ENCODE measurements around the gene COL4A4. TPM values are rescaled to one million over a fixed set of nuclear protein-coding genes. Genes with fewer than 3 reads are reported as not detected.
"Not testable (repeated sequence)": the region's sequence is repeated elsewhere in the genome, so short reads cannot be mapped to it uniquely, and the experiment has no call there.

The COL4A4 gene
- total RNA-seq, 4 donors from 2014 or later = 3.6 to 9.6 (median 6.1) TPM

DNA sequence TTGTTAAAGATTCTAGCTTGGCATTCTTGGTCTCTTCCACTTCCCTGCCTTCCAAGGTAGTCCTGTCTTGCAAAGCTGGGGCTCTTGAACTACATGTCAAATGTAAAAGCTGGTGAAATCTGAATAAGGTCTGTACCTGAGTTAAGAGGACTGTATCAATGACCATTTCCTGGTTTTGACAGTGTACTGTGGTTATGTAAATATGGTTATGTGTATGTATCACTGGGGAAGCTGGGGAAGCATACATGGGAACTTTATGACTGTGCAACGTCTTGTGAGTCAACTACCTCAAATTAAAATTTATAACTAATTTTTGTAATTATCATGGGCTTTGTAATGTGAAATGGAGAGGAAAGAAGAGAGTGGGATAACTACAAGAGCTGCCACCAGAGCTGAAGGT, 81.7 kb downstream of the COL4A4 start:
- Histone ChIP-seq H3K27ac (replicated peaks in 1 of 4) (no peak overlapping the region), H3K4me1 (no peaks in the 10 kb centered on the region), H3K4me3 (no peak overlapping the region), H3K27me3 (no peaks in the 10 kb centered on the region), H3K9me3 (no peaks in the 10 kb centered on the region), H3K36me3 (no peaks in the 10 kb centered on the region)
- WGBS = 55% methylated on average over 1 of the region's 1 CpG
- intact Hi-C loops (cut with DNase I) = no loop called here
- no peak for TF ChIP-seq POLR2AphosphoS5 (IDR thresholded peaks at IDR 0.05)
- no peak for DNase-seq (ENCODE audit: extremely low spot score)

- WGBS = 79% methylated on average over 6 of the region's 6 CpGs
- no peak overlapping the region for H3K4me3 ChIP-seq
- no peak for DNase-seq (ENCODE audit: extremely low spot score)
- intact Hi-C loops (cut with DNase I) = no loop called here
- H3K4me1 ChIP-seq = no peaks in the 10 kb centered on the region
- H3K36me3 ChIP-seq = no peaks in the 10 kb centered on the region
- H3K27ac ChIP-seq (replicated peaks in 1 of 4) = no peak overlapping the region
- TF ChIP-seq CTCF (IDR thresholded peaks at IDR 0.05) (no peak), EP300 (IDR thresholded peaks at IDR 0.05) (no peak), POLR2A (IDR thresholded peaks at IDR 0.05; ENCODE audit: low read depth) (no peak), POLR2AphosphoS5 (IDR thresholded peaks at IDR 0.05) (no peak)
- H3K27me3 ChIP-seq = no peaks in the 10 kb centered on the region
- H3K9me3 ChIP-seq = peaks cover 0 to 1% (median 0%) of the 10 kb centered on the region in 4 donors
Measured at GRCh38 chr2:227079726-227080125, 84.3 kb downstream of the COL4A4 start.

DNA sequence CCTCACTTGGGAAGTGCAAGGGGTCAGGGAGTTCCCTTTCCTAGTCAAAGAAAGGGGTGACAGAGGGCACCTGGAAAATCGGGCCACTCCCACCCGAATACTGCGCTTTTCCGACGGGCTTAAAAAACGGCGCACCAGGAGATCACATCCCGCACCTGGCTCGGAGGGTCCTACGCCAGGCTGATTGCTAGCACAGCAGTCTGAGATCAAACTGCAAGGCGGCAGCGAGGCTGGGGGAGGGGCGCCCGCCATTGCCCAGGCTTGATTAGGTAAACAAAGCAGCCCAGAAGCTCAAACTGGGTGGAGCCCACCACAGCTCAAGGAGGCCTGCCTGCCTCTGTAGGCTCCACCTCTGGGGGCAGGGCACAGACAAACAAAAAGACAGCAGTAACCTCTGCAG, 98.9 kb downstream of the COL4A4 start:
- H3K9me3 ChIP-seq; H3K4me3 ChIP-seq; DNase-seq (ENCODE audit: extremely low spot score); H3K36me3 ChIP-seq; intact Hi-C loops (cut with DNase I); H3K27ac ChIP-seq (replicated peaks in 1 of 4); H3K27me3 ChIP-seq; H3K4me1 ChIP-seq: not testable (repeated sequence)
- WGBS = 91% methylated on average over 7 of the region's 14 CpGs

GRCh38 chr2:227058888-227059399, 105.1 kb downstream of the COL4A4 start:
- Histone ChIP-seq H3K4me1 (no peaks in the 10 kb centered on the region), H3K36me3 (no peaks in the 10 kb centered on the region), H3K9me3 (no peaks in the 10 kb centered on the region), H3K4me3 (no peak overlapping the region), H3K27me3 (no peaks in the 10 kb centered on the region), H3K27ac (replicated peaks in 1 of 4) (no peak overlapping the region)
- DNase-seq (ENCODE audit: extremely low spot score) = no peak
- intact Hi-C loops (cut with DNase I) = no loop called here
- TF ChIP-seq POLR2AphosphoS5 (IDR thresholded peaks at IDR 0.05) (no peak), EP300 (IDR thresholded peaks at IDR 0.05) (no peak), CTCF (IDR thresholded peaks at IDR 0.05) (no peak), POLR2A (IDR thresholded peaks at IDR 0.05; ENCODE audit: low read depth) (no peak)
- WGBS = 79% methylated on average over 5 of the region's 5 CpGs

DNA sequence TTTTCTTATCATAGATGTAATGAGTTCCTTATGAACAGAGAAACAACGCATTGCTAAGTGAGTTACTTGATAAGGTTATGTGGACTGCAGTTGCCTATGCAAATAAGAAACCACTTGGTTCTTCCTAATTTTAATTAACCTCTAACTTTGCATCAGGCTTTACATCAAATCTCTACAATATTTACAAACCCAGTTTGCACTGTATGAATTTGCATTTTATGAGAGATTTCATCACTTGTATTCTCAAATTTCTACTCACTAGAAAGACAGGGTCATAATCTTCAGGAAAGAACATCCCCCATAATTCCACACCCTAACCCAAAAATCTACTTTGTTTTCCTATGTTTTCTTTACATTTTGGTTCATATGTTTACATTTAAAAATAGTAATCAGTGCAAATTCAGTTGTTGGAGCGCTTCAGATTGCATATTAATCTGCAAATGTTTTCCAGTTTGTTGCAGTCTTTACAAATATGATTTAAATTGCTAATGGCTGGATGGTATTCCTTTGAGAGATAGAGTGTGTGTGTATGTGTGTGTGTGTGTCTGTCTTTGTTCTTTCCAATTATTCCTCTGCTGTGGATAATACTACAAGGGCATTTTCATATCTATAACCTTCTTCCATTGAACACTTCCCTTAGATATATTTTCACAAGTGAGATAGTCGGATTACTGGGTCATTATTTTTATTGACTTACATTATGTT, 106.1 kb downstream of the COL4A4 start:
- Histone ChIP-seq H3K4me3 (no peak overlapping the region), H3K36me3 (no peaks in the 10 kb centered on the region), H3K27me3 (no peaks in the 10 kb centered on the region), H3K27ac (replicated peaks in 1 of 4) (no peak overlapping the region), H3K4me1 (no peaks in the 10 kb centered on the region), H3K9me3 (no peaks in the 10 kb centered on the region)
- 90% methylated on average over 3 of the region's 3 CpGs for WGBS
- no peak for DNase-seq (ENCODE audit: extremely low spot score)
- TF ChIP-seq CTCF (IDR thresholded peaks at IDR 0.05) (no peak), POLR2A (IDR thresholded peaks at IDR 0.05; ENCODE audit: low read depth) (no peak), EP300 (IDR thresholded peaks at IDR 0.05) (no peak), POLR2AphosphoS5 (IDR thresholded peaks at IDR 0.05) (no peak)
- intact Hi-C loops (cut with DNase I) = no loop called here

DNA sequence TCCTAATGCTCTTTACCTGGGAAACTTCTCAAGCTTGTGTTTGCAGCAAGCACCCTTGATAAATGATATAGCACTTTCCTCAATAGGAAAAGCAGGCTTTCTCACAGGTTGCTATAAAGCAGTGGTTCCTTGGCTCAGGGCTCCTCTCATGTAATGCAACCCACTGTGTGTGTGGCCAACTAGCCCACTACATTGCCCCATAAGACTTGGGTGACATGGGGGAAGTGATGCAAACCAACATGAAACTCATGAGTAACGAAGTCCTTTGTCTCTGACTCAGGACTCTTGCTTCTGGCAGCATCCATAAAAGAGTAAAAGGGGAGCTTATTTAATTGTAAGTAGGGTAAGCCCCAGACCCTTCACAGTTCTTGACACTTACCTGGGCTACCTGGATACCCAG, 106.9 kb downstream of the COL4A4 start:
- Histone ChIP-seq H3K4me3 (no peak overlapping the region), H3K27me3 (no peaks in the 10 kb centered on the region), H3K27ac (replicated peaks in 1 of 4) (no peak overlapping the region), H3K4me1 (no peaks in the 10 kb centered on the region), H3K36me3 (no peaks in the 10 kb centered on the region), H3K9me3 (no peaks in the 10 kb centered on the region)
- TF ChIP-seq CTCF (IDR thresholded peaks at IDR 0.05) (no peak), EP300 (IDR thresholded peaks at IDR 0.05) (no peak), POLR2A (IDR thresholded peaks at IDR 0.05; ENCODE audit: low read depth) (no peak), POLR2AphosphoS5 (IDR thresholded peaks at IDR 0.05) (no peak)
- no peak for DNase-seq (ENCODE audit: extremely low spot score)
- intact Hi-C loops (cut with DNase I) = no loop called here
- 80% methylated on average over 1 of the region's 1 CpG for WGBS

Measured in esophagus muscularis mucosa (tissue), 4 donors.